Upper lobe of left lung (tissue), 6 donors: Measurements from ENCODE around the gene UBA1. TPM values are rescaled to one million over a fixed set of nuclear protein-coding genes. Genes with fewer than 3 reads are reported as not detected.

Experiments used
- ATAC-seq, 2 donors: fragments of 200-7000 bp; cut with Tn5 transposase; one replicate each; pipeline ENCODE4 v1.9.1; 2022; ENCODE audit warnings: mild to moderate bottlenecking in 2 of 2, moderate library complexity in 2 of 2; ENCODE audit not compliant: low FRiP score in 2 of 2
- DNase-seq, 2 donors: peaks; one replicate each; pipeline ENCODE4 v3.0.0-alpha.2; 2019 to 2020
- H3K27ac ChIP-seq, 4 donors: fragments of 200-600 bp; sonication (generic); one replicate each; pipeline ENCODE4 v1.5.1; 2016 to 2019
- H3K27me3 ChIP-seq, 4 donors: fragments of 200-600 bp; sonication (generic); one replicate each; pipeline ENCODE4 v1.5.1; 2017 to 2019
- H3K36me3 ChIP-seq, 4 donors: fragments of 200-600 bp; sonication (generic); one replicate each; pipeline ENCODE4 v1.5.1; 2016 to 2019
- H3K4me1 ChIP-seq, 4 donors: fragments of 200-600 bp; sonication (generic); one replicate each; pipeline ENCODE4 v1.5.1; 2018 to 2019
- H3K4me3 ChIP-seq, 4 donors: fragments of 200-600 bp; sonication (generic); one replicate each; pipeline ENCODE4 v1.5.1; 2017 to 2019; ENCODE audit warnings: mild to moderate bottlenecking in 2 of 4, moderate library complexity in 1 of 4
- H3K9me3 ChIP-seq, 4 donors: fragments of 200-600 bp; sonication (generic); one replicate each; pipeline ENCODE4 v1.5.1; 2018 to 2019
- CTCF ChIP-seq, 6 experiments: fragments of 450-650 bp in 4 of 6; fragments of 200-600 bp in 2 of 6; sonication (generic) in 2 of 6; IDR thresholded peaks; one replicate each; pipeline ENCODE4 v1.5.1; 2016 to 2019; ENCODE audit warnings: antibody characterized with exemption in 6 of 6
- EP300 ChIP-seq, 4 donors: sonication (generic); formaldehyde crosslinking; IDR thresholded peaks; one replicate each; pipeline ENCODE4 v1.5.1; 2017; ENCODE audit warnings: antibody characterized with exemption in 4 of 4, control low read depth in 2 of 4
- POLR2A ChIP-seq, 4 donors: fragments of 450-650 bp; IDR thresholded peaks; one replicate each; pipeline ENCODE4 v1.5.1; 2016 to 2017; ENCODE audit warnings: antibody characterized with exemption in 4 of 4, mild to moderate bottlenecking in 2 of 4
- POLR2AphosphoS5 ChIP-seq, 2 donors: sonication (generic); formaldehyde crosslinking; IDR thresholded peaks; one replicate each; pipeline ENCODE4 v1.5.1; 2017; ENCODE audit warnings: antibody characterized with exemption in 2 of 2
- WGBS, 2 donors: methylation state at CpG; one replicate each; pipeline ENCODE4 v1.1.5; 2017 to 2018; 5-methylcytosine and 5-hydroxymethylcytosine counted together
- total RNA-seq, 6 donors: library from RNA; depleted of rRNA in 4 of 6; stranded (reverse); fragments of >200 nt in 4 of 6; gene quantifications; one replicate each; pipeline versions ENCODE4 v1.1.0 to v1.2.1, GENCODE V29; 2016 to 2021
- donor health status: DM: no; HTN: no; CAD: no; lungs with moderate emphysema.
- donor health status: DM: no; HTN: yes; CAD: no; lungs with severe emphysema.

UBA1 gene
- total RNA-seq, 6 donors from 2014 or later = 128 to 186 (median 173) TPM

- Histone ChIP-seq H3K36me3 (peaks cover 0 to 43% (median 21%) of the 10 kb centered on the region in 4 donors), H3K9me3 (no peaks in the 10 kb centered on the region), H3K27me3 (no peaks in the 10 kb centered on the region), H3K27ac (no peak overlapping the region), H3K4me3 (no peak overlapping the region), H3K4me1 (peaks cover 0 to 10% (median 3%) of the 10 kb centered on the region in 4 donors)
- TF ChIP-seq POLR2A (IDR thresholded peaks at IDR 0.05) (no peak), CTCF (IDR thresholded peaks at IDR 0.05) (no peak), EP300 (IDR thresholded peaks at IDR 0.05) (no peak), POLR2AphosphoS5 (IDR thresholded peaks at IDR 0.05) (no peak)
- no peak for ATAC-seq
- no peak for DNase-seq
- 88 to 89% methylated on average over 1 to 4 of the region's 4 CpGs for WGBS, 2 donors
Measured at GRCh38 chrX:47187106-47187677, 6.4 kb upstream of the UBA1 start.

- TF ChIP-seq EP300 (IDR thresholded peaks at IDR 0.05) (no peak), POLR2AphosphoS5 (IDR thresholded peaks at IDR 0.05) (no peak), POLR2A (IDR thresholded peaks at IDR 0.05) (no peak), CTCF (IDR thresholded peaks at IDR 0.05) (no peak)
- no peaks in the 10 kb centered on the region for H3K9me3 ChIP-seq
- H3K27me3 ChIP-seq = no peaks in the 10 kb centered on the region
- no peak overlapping the region for H3K27ac ChIP-seq
- H3K4me3 ChIP-seq = no peak overlapping the region
- peaks cover 0 to 24% (median 13%) of the 10 kb centered on the region in 4 donors for H3K36me3 ChIP-seq
- peaks cover 4 to 26% (median 13%) of the 10 kb centered on the region in 4 donors for H3K4me1 ChIP-seq
- ATAC-seq (no peak), DNase-seq (no peak)
- WGBS, 2 donors = 43 to 76% methylated on average over 3 to 19 of the region's 19 CpGs
Measured at GRCh38 chrX:47189906-47190305, 3.7 kb upstream of the UBA1 start.

GRCh38 chrX:47190445-47191269 lies 3.0 kb upstream of the UBA1 start:
- WGBS, 2 donors = 0 to 28% methylated on average over 4 to 29 of the region's 40 CpGs
- Histone ChIP-seq H3K27me3 (no peaks in the 10 kb centered on the region), H3K27ac (peak overlapping the region in 2 of 4 donors; percentile 43 to 75), H3K4me1 (peaks cover 10 to 34% (median 21%) of the 10 kb centered on the region in 4 donors), H3K36me3 (peaks cover 0 to 16% (median 9%) of the 10 kb centered on the region in 4 donors), H3K4me3 (peak overlapping the region; percentile 43 to 68 (median 57)), H3K9me3 (no peaks in the 10 kb centered on the region)
- TF ChIP-seq POLR2AphosphoS5 (IDR thresholded peaks at IDR 0.05) (peak; percentile 37 to 72), POLR2A (IDR thresholded peaks at IDR 0.05) (peak in 1 of 4 donors; percentile 61), EP300 (IDR thresholded peaks at IDR 0.05) (no peak)
- ATAC-seq (peak; percentile 87 to 93), DNase-seq (peak; percentile 88 to 90)

GRCh38 chrX:47191331-47191730 lies 2.3 kb upstream of the UBA1 start:
- H3K9me3 ChIP-seq = no peaks in the 10 kb centered on the region
- TF ChIP-seq CTCF (IDR thresholded peaks at IDR 0.05) (no peak), POLR2AphosphoS5 (IDR thresholded peaks at IDR 0.05) (no peak), EP300 (IDR thresholded peaks at IDR 0.05) (no peak), POLR2A (IDR thresholded peaks at IDR 0.05) (no peak)
- DNase-seq (peak in 1 of 2 donors; percentile 30), ATAC-seq (peak in 1 of 2 donors; percentile 18)
- H3K27ac ChIP-seq = peak overlapping the region in 2 of 4 donors; percentile 43 to 75
- H3K27me3 ChIP-seq = no peaks in the 10 kb centered on the region
- peak overlapping the region in 3 of 4 donors; percentile 53 to 68 (median 61) for H3K4me3 ChIP-seq
- H3K36me3 ChIP-seq = peaks cover 0 to 9% (median 4%) of the 10 kb centered on the region in 4 donors
- H3K4me1 ChIP-seq = peaks cover 17 to 41% (median 26%) of the 10 kb centered on the region in 4 donors
- 31% methylated on average over 26 of the region's 26 CpGs; no CpG with 5 or more reads in 1 of the 2 donors for WGBS, 2 donors

- H3K4me1 ChIP-seq = peaks cover 23 to 46% (median 28%) of the 10 kb centered on the region in 4 donors
- H3K4me3 ChIP-seq = peak overlapping the region in 3 of 4 donors; percentile 53 to 68 (median 61)
- TF ChIP-seq CTCF (IDR thresholded peaks at IDR 0.05) = no peak
- TF ChIP-seq POLR2AphosphoS5 (IDR thresholded peaks at IDR 0.05) = no peak
- TF ChIP-seq POLR2A (IDR thresholded peaks at IDR 0.05) = no peak
- no peak for TF ChIP-seq EP300 (IDR thresholded peaks at IDR 0.05)
- no peaks in the 10 kb centered on the region for H3K27me3 ChIP-seq
- 70 to 87% methylated on average over 11 to 16 of the region's 16 CpGs for WGBS, 2 donors
- peaks cover 0 to 6% (median 2%) of the 10 kb centered on the region in 4 donors for H3K36me3 ChIP-seq
- DNase-seq = no peak
- ATAC-seq = no peak
- H3K27ac ChIP-seq = no peak overlapping the region
- H3K9me3 ChIP-seq = no peaks in the 10 kb centered on the region
Measured at GRCh38 chrX:47191806-47192401, 1.7 kb upstream of the UBA1 start.
